ENCODE measurements around the gene DCC.

DCC gene

DNA sequence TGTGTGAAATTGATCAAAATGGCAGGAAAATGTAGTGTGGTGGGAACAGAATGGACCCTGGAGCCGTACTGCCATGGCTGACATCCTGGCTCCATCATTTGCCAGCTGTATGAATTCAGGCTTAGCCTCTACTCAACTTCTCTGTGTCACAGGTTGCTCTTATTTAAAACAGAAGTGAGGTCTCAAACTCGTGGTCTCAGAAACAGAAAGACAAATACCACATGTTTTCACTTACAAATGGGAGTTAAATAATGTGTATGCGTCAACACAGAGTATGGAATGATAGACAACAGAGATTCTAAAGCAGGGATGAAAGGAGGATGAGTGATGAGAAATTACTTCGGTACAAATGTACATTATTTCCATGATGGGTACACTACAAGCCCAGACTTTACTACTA lies 227.4 kb downstream of the DCC start:
- H3K27me3 ChIP-seq (ENCODE audit: control insufficient read depth, insufficient read depth, low read length) = no peaks in the 10 kb centered on the region
- no peaks in the 10 kb centered on the region for H3K36me3 ChIP-seq (ENCODE audit: control insufficient read depth, insufficient read depth, low read length)
- H3K4me1 ChIP-seq = no peaks in the 10 kb centered on the region
- no peak overlapping the region for H3K4me2 ChIP-seq (ENCODE audit: low read length)
- TF ChIP-seq, protein P1, sequence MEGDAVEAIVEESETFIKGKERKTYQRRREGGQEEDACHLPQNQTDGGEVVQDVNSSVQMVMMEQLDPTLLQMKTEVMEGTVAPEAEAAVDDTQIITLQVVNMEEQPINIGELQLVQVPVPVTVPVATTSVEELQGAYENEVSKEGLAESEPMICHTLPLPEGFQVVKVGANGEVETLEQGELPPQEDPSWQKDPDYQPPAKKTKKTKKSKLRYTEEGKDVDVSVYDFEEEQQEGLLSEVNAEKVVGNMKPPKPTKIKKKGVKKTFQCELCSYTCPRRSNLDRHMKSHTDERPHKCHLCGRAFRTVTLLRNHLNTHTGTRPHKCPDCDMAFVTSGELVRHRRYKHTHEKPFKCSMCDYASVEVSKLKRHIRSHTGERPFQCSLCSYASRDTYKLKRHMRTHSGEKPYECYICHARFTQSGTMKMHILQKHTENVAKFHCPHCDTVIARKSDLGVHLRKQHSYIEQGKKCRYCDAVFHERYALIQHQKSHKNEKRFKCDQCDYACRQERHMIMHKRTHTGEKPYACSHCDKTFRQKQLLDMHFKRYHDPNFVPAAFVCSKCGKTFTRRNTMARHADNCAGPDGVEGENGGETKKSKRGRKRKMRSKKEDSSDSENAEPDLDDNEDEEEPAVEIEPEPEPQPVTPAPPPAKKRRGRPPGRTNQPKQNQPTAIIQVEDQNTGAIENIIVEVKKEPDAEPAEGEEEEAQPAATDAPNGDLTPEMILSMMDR (IDR thresholded peaks at IDR 0.05) = no peak
- no peak overlapping the region for H3K9ac ChIP-seq
- no peaks in the 10 kb centered on the region for H3K9me3 ChIP-seq (ENCODE audit: control insufficient read depth, low read length)
- no peaks in the 10 kb centered on the region for H3K79me2 ChIP-seq
- no peak overlapping the region for H3K4me3 ChIP-seq (ENCODE audit: low read depth, low read length)
- no peak overlapping the region for H2AFZ ChIP-seq
- H3K27ac ChIP-seq = no peak overlapping the region

DNA sequence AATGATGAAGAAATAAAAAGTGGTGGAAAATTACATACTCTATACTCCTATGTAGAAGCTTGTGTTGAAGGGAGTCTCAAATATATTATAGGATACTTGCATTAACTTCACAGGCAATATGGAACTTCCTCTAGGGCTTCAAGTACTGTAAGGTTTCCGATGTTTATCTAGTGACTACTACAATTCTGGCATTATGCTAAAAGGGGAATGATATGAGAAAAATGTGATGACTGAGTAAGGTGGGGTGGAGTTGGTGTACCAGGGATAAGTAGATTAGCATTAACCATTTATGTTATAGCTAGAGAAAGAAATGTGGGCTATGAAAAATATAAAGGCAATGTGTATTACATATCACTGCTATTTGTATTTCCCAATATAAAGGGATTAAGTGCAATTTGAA lies 229.5 kb downstream of the DCC start:
- TF ChIP-seq, protein P1 (IDR thresholded peaks at IDR 0.05) = no peak
- H3K4me3 ChIP-seq (ENCODE audit: low read depth, low read length) = no peak overlapping the region
- no peaks in the 10 kb centered on the region for H3K79me2 ChIP-seq

DNA sequence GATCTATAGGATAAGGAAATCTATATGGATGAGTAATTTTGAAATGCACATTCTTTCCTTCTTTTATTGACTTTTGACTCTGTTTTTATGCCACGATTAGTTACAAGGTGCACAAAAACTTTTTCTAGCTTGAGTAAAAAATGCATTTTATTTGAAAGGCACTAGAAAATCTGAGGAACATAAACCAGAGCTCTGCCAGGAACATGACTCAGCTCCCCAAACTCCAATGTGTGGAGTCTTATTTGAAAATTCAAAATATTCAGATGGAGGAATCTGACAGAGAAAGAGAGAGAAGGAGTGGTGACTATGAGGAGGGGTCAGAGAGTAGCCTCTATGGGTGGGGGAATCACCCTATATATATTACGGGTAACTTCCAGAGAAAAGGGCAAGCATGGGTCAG lies 231.0 kb downstream of the DCC start:
- Histone ChIP-seq H3K79me2 (no peaks in the 10 kb centered on the region), H3K27ac (no peak overlapping the region), H3K36me3 (ENCODE audit: control insufficient read depth, insufficient read depth, low read length) (no peaks in the 10 kb centered on the region), H3K9ac (no peak overlapping the region), H3K9me3 (ENCODE audit: control insufficient read depth, low read length) (no peaks in the 10 kb centered on the region), H3K4me1 (no peaks in the 10 kb centered on the region), H2AFZ (no peak overlapping the region), H3K4me3 (ENCODE audit: low read depth, low read length) (no peak overlapping the region), H3K27me3 (ENCODE audit: control insufficient read depth, insufficient read depth, low read length) (no peaks in the 10 kb centered on the region), H3K4me2 (ENCODE audit: low read length) (no peak overlapping the region)
- TF ChIP-seq, protein P1 (IDR thresholded peaks at IDR 0.05) = no peak

More for the DNA sequence above, 229.5 kb downstream of the DCC start:
- no peak overlapping the region for H2AFZ ChIP-seq
- H3K4me2 ChIP-seq (ENCODE audit: low read length) = no peak overlapping the region
- H3K27ac ChIP-seq = no peak overlapping the region
- no peaks in the 10 kb centered on the region for H3K9me3 ChIP-seq (ENCODE audit: control insufficient read depth, low read length)
- H3K36me3 ChIP-seq (ENCODE audit: control insufficient read depth, insufficient read depth, low read length) = no peaks in the 10 kb centered on the region
- no peaks in the 10 kb centered on the region for H3K4me1 ChIP-seq
- H3K9ac ChIP-seq = no peak overlapping the region
- no peaks in the 10 kb centered on the region for H3K27me3 ChIP-seq (ENCODE audit: control insufficient read depth, insufficient read depth, low read length)

DNA sequence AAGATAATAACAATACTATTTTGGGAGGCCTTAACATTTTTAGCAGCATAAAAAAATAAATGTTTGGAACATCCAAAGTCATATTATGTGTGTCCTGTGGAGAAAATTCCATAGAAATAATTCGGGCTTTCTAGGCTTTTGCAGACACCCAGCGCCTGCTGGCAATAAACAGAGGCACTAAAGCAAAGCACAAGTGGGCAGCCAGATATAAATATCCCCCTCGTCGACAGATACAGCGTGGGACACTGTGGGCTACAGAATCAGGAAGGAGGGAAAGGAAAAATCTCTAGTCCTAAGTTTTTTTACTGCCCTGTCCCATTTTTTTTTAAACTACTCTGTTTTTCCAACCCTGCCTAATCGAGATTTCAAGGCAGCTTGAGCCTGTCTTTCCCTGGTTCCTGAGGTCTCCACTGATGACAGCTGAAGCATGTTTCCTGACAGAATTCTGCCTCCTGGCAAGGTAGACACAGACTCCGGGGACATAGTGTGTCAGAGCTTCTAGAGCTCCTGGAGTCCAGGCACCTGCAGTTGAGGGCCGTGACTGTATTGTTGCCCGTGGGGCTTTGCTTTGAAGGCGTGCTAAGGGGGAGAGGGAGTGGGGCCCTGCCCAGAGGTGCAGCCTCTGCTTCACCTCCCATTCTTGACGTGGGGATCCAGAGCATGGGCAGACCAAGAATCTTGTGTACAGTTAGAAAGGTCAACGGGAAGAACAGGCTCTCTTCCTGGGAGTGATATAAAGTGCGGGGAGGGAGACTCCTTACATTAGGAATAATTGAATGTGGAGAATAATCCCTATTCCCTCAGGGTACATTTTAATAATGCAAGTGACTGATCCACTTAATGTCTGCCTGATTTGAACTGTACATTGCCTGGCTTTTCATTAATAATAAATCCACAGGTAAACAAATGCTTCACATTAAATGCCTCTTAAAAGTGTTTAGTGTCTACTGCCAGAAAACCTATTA lies 232.3 kb downstream of the DCC start:
- no peak overlapping the region for H2AFZ ChIP-seq
- H3K4me1 ChIP-seq = no peaks in the 10 kb centered on the region
- no peaks in the 10 kb centered on the region for H3K9me3 ChIP-seq (ENCODE audit: control insufficient read depth, low read length)
- no peaks in the 10 kb centered on the region for H3K27me3 ChIP-seq (ENCODE audit: control insufficient read depth, insufficient read depth, low read length)
- H3K36me3 ChIP-seq (ENCODE audit: control insufficient read depth, insufficient read depth, low read length) = no peaks in the 10 kb centered on the region
- no peak overlapping the region for H3K4me2 ChIP-seq (ENCODE audit: low read length)
- H3K9ac ChIP-seq = no peak overlapping the region
- no peak overlapping the region for H3K27ac ChIP-seq
- H3K79me2 ChIP-seq = no peaks in the 10 kb centered on the region
- no peak overlapping the region for H3K4me3 ChIP-seq (ENCODE audit: low read depth, low read length)
- TF ChIP-seq, protein P1 (IDR thresholded peaks at IDR 0.05) = no peak
